ENCODE results near the gene NAA35.

NAA35 gene

GRCh38 chr9:86054695-86055094, 113.7 kb downstream of the NAA35 start:
- Histone ChIP-seq H2AK5ac (ENCODE audit: low read length, severe bottlenecking) (no peak overlapping the region), H3K4ac (ENCODE audit: low read depth in 1 of 2, low read length in 2 of 2) (no peak overlapping the region), H3K4me3 (ENCODE audit: insufficient read depth in 1 of 2, low read depth in 1 of 2, low read length in 2 of 2) (no peak overlapping the region), H2BK5ac (ENCODE audit: low read depth, low read length, poor library complexity, severe bottlenecking) (no peak overlapping the region), H2BK12ac (ENCODE audit: low read length in 2 of 2) (no peak overlapping the region), H3K79me1 (replicated peaks; ENCODE audit: low read length, poor library complexity, severe bottlenecking) (peaks cover 20% of the 10 kb centered on the region), H3K4me2 (ENCODE audit: low read length, poor library complexity, severe bottlenecking) (no peak overlapping the region), H3K27me3 (ENCODE audit: control insufficient read depth in 1 of 2, insufficient read depth in 1 of 2, low read length in 2 of 2) (no peaks in the 10 kb centered on the region), H3K9me3 (ENCODE audit: control insufficient read depth, low read length) (no peaks in the 10 kb centered on the region), H2BK15ac (ENCODE audit: low read depth, poor library complexity, severe bottlenecking) (no peak overlapping the region), H4K8ac (ENCODE audit: low read length) (no peak overlapping the region), H3K4me1 (ENCODE audit: control insufficient read depth, insufficient read depth, low read depth, low read length) (peaks cover 6% of the 10 kb centered on the region), H3K27ac (ENCODE audit: low read length, poor library complexity, severe bottlenecking) (no peak overlapping the region), H3K18ac (ENCODE audit: low read depth in 1 of 2, low read length in 2 of 2) (no peak overlapping the region), H2AFZ (ENCODE audit: low read depth, low read length) (no peak overlapping the region), H3K36me3 (ENCODE audit: control insufficient read depth in 1 of 2, insufficient read depth in 2 of 2, low read depth in 1 of 2, low read length in 2 of 2) (peaks cover 0 to 14% of the 10 kb centered on the region in 2 experiments), H3K23ac (ENCODE audit: low read length in 2 of 2) (no peak overlapping the region), H4K91ac (ENCODE audit: low read length) (no peak overlapping the region), H3K9ac (ENCODE audit: low read length) (no peak overlapping the region), H3K14ac (ENCODE audit: low read length in 2 of 2) (no peak overlapping the region), H2BK120ac (ENCODE audit: low read depth, low read length) (no peak overlapping the region)
- WGBS = 93% methylated on average over 2 of the region's 3 CpGs
- DNase-seq = no peak

GRCh38 chr9:86057491-86057890, 116.5 kb downstream of the NAA35 start:
- no peak overlapping the region for H2AK5ac ChIP-seq (ENCODE audit: low read length, severe bottlenecking)
- peaks cover 8% of the 10 kb centered on the region for H3K4me1 ChIP-seq (ENCODE audit: control insufficient read depth, insufficient read depth, low read depth, low read length)
- no peak overlapping the region for H3K14ac ChIP-seq (ENCODE audit: low read length in 2 of 2)
- H3K27me3 ChIP-seq (ENCODE audit: control insufficient read depth in 1 of 2, insufficient read depth in 1 of 2, low read length in 2 of 2) = no peaks in the 10 kb centered on the region
- no peak overlapping the region for H3K9ac ChIP-seq (ENCODE audit: low read length)
- 94% methylated on average over 13 of the region's 13 CpGs for WGBS
- H3K9me3 ChIP-seq (ENCODE audit: control insufficient read depth, low read length) = no peaks in the 10 kb centered on the region
- H2AFZ ChIP-seq (ENCODE audit: low read depth, low read length) = no peak overlapping the region
- H3K79me1 ChIP-seq (replicated peaks; ENCODE audit: low read length, poor library complexity, severe bottlenecking) = peaks cover 34% of the 10 kb centered on the region
- H4K8ac ChIP-seq (ENCODE audit: low read length) = no peak overlapping the region
- H3K18ac ChIP-seq (ENCODE audit: low read depth in 1 of 2, low read length in 2 of 2) = no peak overlapping the region
- H2BK15ac ChIP-seq (ENCODE audit: low read depth, poor library complexity, severe bottlenecking) = no peak overlapping the region
- no peak overlapping the region for H3K23ac ChIP-seq (ENCODE audit: low read length in 2 of 2)
- H3K36me3 ChIP-seq (ENCODE audit: control insufficient read depth in 1 of 2, insufficient read depth in 2 of 2, low read depth in 1 of 2, low read length in 2 of 2) = peaks cover 0 to 19% of the 10 kb centered on the region in 2 experiments
- no peak overlapping the region for H2BK120ac ChIP-seq (ENCODE audit: low read depth, low read length)
- no peak overlapping the region for H2BK5ac ChIP-seq (ENCODE audit: low read depth, low read length, poor library complexity, severe bottlenecking)
- no peak overlapping the region for H3K4me2 ChIP-seq (ENCODE audit: low read length, poor library complexity, severe bottlenecking)
- H2BK12ac ChIP-seq (ENCODE audit: low read length in 2 of 2) = no peak overlapping the region
- H4K91ac ChIP-seq (ENCODE audit: low read length) = no peak overlapping the region
- H3K4ac ChIP-seq (ENCODE audit: low read depth in 1 of 2, low read length in 2 of 2) = no peak overlapping the region
- DNase-seq = no peak
- no peak overlapping the region for H3K4me3 ChIP-seq (ENCODE audit: insufficient read depth in 1 of 2, low read depth in 1 of 2, low read length in 2 of 2)
- no peak overlapping the region for H3K27ac ChIP-seq (ENCODE audit: low read length, poor library complexity, severe bottlenecking)

DNA sequence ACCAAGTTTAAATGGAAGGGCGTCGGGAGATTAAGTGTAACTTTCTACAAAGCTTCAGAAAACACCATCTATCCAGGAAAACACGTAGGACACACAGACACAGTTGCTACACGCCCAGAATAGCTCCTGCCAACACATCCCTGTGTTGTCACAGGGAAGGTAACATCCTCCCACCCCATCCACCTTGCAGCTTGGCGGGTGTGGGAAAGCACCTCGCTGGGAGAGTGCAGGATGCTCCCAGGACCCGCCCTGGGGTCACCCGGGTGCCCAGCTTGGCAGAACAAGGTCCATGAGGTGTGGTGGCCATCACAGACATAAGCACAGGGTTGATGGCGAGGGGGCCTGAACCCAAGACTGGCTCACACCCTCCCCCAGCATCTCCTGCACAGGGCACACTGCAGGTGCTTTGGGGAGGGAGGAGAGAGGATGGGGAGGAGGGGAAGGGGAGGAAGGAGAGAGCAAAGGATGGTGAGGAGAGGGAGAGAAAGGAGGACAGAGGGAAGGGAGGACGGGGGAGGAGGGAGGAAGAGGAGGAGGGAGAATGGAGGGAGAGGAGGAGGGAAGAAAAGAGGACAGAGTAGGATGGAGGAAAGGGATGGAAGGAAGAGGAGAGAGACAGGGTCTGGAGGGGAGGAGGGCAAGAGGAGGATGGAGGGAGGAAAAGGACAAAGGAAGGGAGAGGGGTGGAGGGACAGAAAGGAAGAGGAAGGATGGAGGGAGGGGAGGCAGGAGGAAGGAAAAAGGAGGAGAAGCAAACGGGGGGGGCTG, 121.2 kb downstream of the NAA35 start:
- Histone ChIP-seq H3K36me3 (ENCODE audit: control insufficient read depth in 1 of 2, insufficient read depth in 2 of 2, low read depth in 1 of 2, low read length in 2 of 2) (peaks cover 0 to 22% of the 10 kb centered on the region in 2 experiments), H3K27ac (ENCODE audit: low read length, poor library complexity, severe bottlenecking) (no peak overlapping the region), H2BK15ac (ENCODE audit: low read depth, poor library complexity, severe bottlenecking) (no peak overlapping the region), H3K4me1 (ENCODE audit: control insufficient read depth, insufficient read depth, low read depth, low read length) (peaks cover 21% of the 10 kb centered on the region), H3K4me2 (ENCODE audit: low read length, poor library complexity, severe bottlenecking) (no peak overlapping the region), H2AFZ (ENCODE audit: low read depth, low read length) (no peak overlapping the region), H2AK5ac (ENCODE audit: low read length, severe bottlenecking) (no peak overlapping the region), H3K14ac (ENCODE audit: low read length in 2 of 2) (no peak overlapping the region), H3K79me1 (replicated peaks; ENCODE audit: low read length, poor library complexity, severe bottlenecking) (peaks cover 36% of the 10 kb centered on the region), H3K9ac (ENCODE audit: low read length) (no peak overlapping the region), H3K9me3 (ENCODE audit: control insufficient read depth, low read length) (no peaks in the 10 kb centered on the region), H3K23ac (ENCODE audit: low read length in 2 of 2) (no peak overlapping the region), H3K18ac (ENCODE audit: low read depth in 1 of 2, low read length in 2 of 2) (no peak overlapping the region), H2BK120ac (ENCODE audit: low read depth, low read length) (no peak overlapping the region), H2BK12ac (ENCODE audit: low read length in 2 of 2) (no peak overlapping the region), H3K4me3 (ENCODE audit: insufficient read depth in 1 of 2, low read depth in 1 of 2, low read length in 2 of 2) (no peak overlapping the region), H3K27me3 (ENCODE audit: control insufficient read depth in 1 of 2, insufficient read depth in 1 of 2, low read length in 2 of 2) (no peaks in the 10 kb centered on the region), H4K8ac (ENCODE audit: low read length) (peak overlapping the region; percentile 24), H3K4ac (ENCODE audit: low read depth in 1 of 2, low read length in 2 of 2) (no peak overlapping the region), H4K91ac (ENCODE audit: low read length) (no peak overlapping the region), H2BK5ac (ENCODE audit: low read depth, low read length, poor library complexity, severe bottlenecking) (no peak overlapping the region)
- WGBS = 91% methylated on average over 11 of the region's 11 CpGs
- no peak for DNase-seq

DNA sequence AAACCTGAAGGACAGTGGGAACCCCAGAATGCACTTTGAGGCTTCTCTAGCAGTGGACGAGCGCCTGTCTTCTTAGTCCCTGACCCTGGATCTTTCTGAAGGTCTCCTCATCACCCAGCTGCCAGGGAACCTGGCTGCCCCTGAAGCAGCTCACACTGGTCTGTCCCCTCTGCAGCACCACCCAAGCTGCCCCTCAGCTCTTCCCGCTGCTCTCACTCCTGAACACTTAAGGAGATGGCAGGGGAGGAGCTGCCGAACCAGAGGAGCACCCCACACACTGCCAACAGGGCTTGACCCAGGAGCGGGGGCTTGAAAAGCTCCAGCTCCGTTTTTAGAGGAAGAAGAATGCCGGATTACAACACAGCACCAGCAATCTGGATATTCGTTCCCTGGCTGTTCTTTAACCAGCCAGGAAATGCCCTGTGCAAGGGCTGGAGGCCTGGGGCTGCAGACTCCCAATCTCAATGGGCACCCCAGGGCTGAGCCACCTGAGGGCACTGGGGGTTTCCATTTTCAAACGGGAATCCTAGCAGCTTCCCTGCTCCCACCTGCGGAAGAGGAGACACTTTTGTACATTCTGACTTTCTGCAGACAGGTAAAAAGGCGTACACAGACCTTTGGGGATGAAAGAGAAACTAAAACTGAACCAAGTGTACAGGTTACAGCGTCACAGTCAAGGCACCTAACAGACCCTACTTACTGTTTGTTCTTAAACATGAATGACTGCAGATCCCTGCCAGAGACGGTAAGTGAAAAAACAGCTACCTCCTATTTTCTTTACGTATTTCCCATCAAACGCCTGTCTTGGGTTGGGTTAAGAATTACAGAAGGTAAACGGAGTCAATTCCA, 122.1 kb downstream of the NAA35 start:
- WGBS = 87% methylated on average over 15 of the region's 16 CpGs
- Histone ChIP-seq H3K27me3 (ENCODE audit: control insufficient read depth in 1 of 2, insufficient read depth in 1 of 2, low read length in 2 of 2) (no peaks in the 10 kb centered on the region), H3K18ac (ENCODE audit: low read depth in 1 of 2, low read length in 2 of 2) (no peak overlapping the region), H3K4me1 (ENCODE audit: control insufficient read depth, insufficient read depth, low read depth, low read length) (peaks cover 19% of the 10 kb centered on the region), H4K91ac (ENCODE audit: low read length) (no peak overlapping the region), H3K36me3 (ENCODE audit: control insufficient read depth in 1 of 2, insufficient read depth in 2 of 2, low read depth in 1 of 2, low read length in 2 of 2) (peaks cover 0 to 17% of the 10 kb centered on the region in 2 experiments), H3K4me3 (ENCODE audit: insufficient read depth in 1 of 2, low read depth in 1 of 2, low read length in 2 of 2) (no peak overlapping the region), H2BK120ac (ENCODE audit: low read depth, low read length) (no peak overlapping the region), H3K9ac (ENCODE audit: low read length) (no peak overlapping the region), H2BK15ac (ENCODE audit: low read depth, poor library complexity, severe bottlenecking) (no peak overlapping the region), H3K14ac (ENCODE audit: low read length in 2 of 2) (no peak overlapping the region), H2AK5ac (ENCODE audit: low read length, severe bottlenecking) (no peak overlapping the region), H2AFZ (ENCODE audit: low read depth, low read length) (no peak overlapping the region), H3K23ac (ENCODE audit: low read length in 2 of 2) (no peak overlapping the region), H4K8ac (ENCODE audit: low read length) (no peak overlapping the region), H2BK12ac (ENCODE audit: low read length in 2 of 2) (no peak overlapping the region), H3K27ac (ENCODE audit: low read length, poor library complexity, severe bottlenecking) (no peak overlapping the region), H3K9me3 (ENCODE audit: control insufficient read depth, low read length) (no peaks in the 10 kb centered on the region), H2BK5ac (ENCODE audit: low read depth, low read length, poor library complexity, severe bottlenecking) (no peak overlapping the region), H3K4ac (ENCODE audit: low read depth in 1 of 2, low read length in 2 of 2) (no peak overlapping the region), H3K79me1 (replicated peaks; ENCODE audit: low read length, poor library complexity, severe bottlenecking) (peaks cover 34% of the 10 kb centered on the region), H3K4me2 (ENCODE audit: low read length, poor library complexity, severe bottlenecking) (peak overlapping the region; percentile 30)
- no peak for DNase-seq
